HepG2 (cell line): ENCODE measurements around the gene BCAS3. TPM values are rescaled to one million over a fixed set of nuclear protein-coding genes. Genes with fewer than 3 reads are reported as not detected.

Experiments
- ATAC-seq: fragments of 200-7000 bp; cut with Tn5 transposase; 3 replicates; pipeline ENCODE4 v1.9.1; 2020; ENCODE audit warnings: mild to moderate bottlenecking, moderate library complexity
- BruUV-seq: library from RNA; stranded (reverse); fragments of 400-500 nt; replicated peaks from 2 replicates; lab custom pipeline; 2021; lab: Mats Ljungman, UMichigan
- CTCF ChIA-PET: fragments of 300-600 bp; formaldehyde crosslinking; extraction: SDS; loops from one replicate; lab custom pipeline; 2021; ENCODE audit warnings: low total read pairs, inconsistent platforms, low intra/inter-chr PET ratio; lab: Yijun Ruan, JAX
- POLR2A ChIA-PET: fragments of 350-600 bp; sonication (Branson Sonifier 250); formaldehyde crosslinking; loops from one replicate; lab custom pipeline; 2020; ENCODE audit warnings: antibody characterized with exemption, inconsistent platforms; lab: Yijun Ruan, JAX
- DNase-seq: peaks from one replicate; pipeline ENCODE4 v3.0.0-alpha.2; 2015; ENCODE audit warnings: low spot score
- FAIRE-seq: peaks from 3 replicates; lab custom pipeline; 2011; peaks lifted over from hg19 to GRCh38; lab: Jason Lieb, UNC
- H2AFZ ChIP-seq: one replicate; pipeline ENCODE4 v1.6.1; 2011; ENCODE audit warnings: low read length, inconsistent platforms
- H3K27ac ChIP-seq: fragments of 300-600 bp; 3 replicates; pipeline ENCODE4 v1.8.0; 2011; ENCODE audit warnings: mixed run types, mild to moderate bottlenecking, mixed read lengths, low read length, inconsistent platforms; ENCODE audit not compliant: insufficient read depth; ENCODE audit errors: extremely low read length
- H3K27me3 ChIP-seq, 2 experiments: fragments of 200-600 bp in 1 of 2; 2 replicates in 1 of 2; 3 replicates in 1 of 2; pipeline versions ENCODE4 v1.6.0 to v1.8.0; 2011; ENCODE audit warnings: low read length in 2 of 2, mild to moderate bottlenecking in 2 of 2, moderate library complexity in 2 of 2, inconsistent platforms in 1 of 2; ENCODE audit not compliant: insufficient read depth in 2 of 2, control insufficient read depth in 1 of 2
- H3K36me3 ChIP-seq, 2 experiments: fragments of 200-600 bp in 1 of 2; replicated peaks in 1 of 2; 2 replicates in 1 of 2; 3 replicates in 1 of 2; pipeline versions ENCODE4 v1.5.1 to v1.8.0; 2011; ENCODE audit warnings: low read length in 2 of 2, inconsistent platforms in 1 of 2; ENCODE audit not compliant: insufficient read depth in 2 of 2, control insufficient read depth in 1 of 2
- H3K4me1 ChIP-seq: 2 replicates; pipeline ENCODE4 v1.5.1; 2012; ENCODE audit warnings: low read length, inconsistent platforms; ENCODE audit not compliant: insufficient read depth
- H3K4me2 ChIP-seq: 2 replicates; pipeline ENCODE4 v1.6.0; 2011; ENCODE audit warnings: low read depth, low read length, inconsistent platforms
- H3K4me3 ChIP-seq, 3 experiments: fragments of 200-600 bp in 1 of 3; sonication (generic), shearing (Covaris generic) in 1 of 3; replicated peaks in 1 of 3; 2 replicates each; pipeline ENCODE4 v1.5.1; 2011 to 2016; ENCODE audit warnings: low read length in 3 of 3, inconsistent platforms in 2 of 3, low read depth in 2 of 3, mild to moderate bottlenecking in 2 of 3, control low read depth in 1 of 3, mixed read lengths in 1 of 3; ENCODE audit not compliant: insufficient read depth in 1 of 3
- H3K79me2 ChIP-seq: one replicate; pipeline ENCODE4 v1.6.1; 2011; ENCODE audit warnings: low read length, inconsistent platforms; ENCODE audit not compliant: insufficient read depth
- H3K9ac ChIP-seq: 2 replicates; pipeline ENCODE4 v1.6.0; 2011; ENCODE audit warnings: mild to moderate bottlenecking, low read depth, low read length, inconsistent platforms; ENCODE audit not compliant: insufficient read depth
- H3K9me3 ChIP-seq: 2 replicates; pipeline ENCODE4 v1.5.1; 2012; ENCODE audit warnings: mild to moderate bottlenecking, low read length
- H4K20me1 ChIP-seq: 2 replicates; pipeline ENCODE4 v1.6.0; 2011; ENCODE audit warnings: inconsistent platforms, mild to moderate bottlenecking, low read length, moderate library complexity; ENCODE audit not compliant: insufficient read depth
- AKAP8 ChIP-seq: sonication (generic); formaldehyde crosslinking; IDR thresholded peaks from 2 replicates; pipeline ENCODE4 v1.5.1; 2020; ENCODE audit warnings: mild to moderate bottlenecking, missing genetic modification reagents
- CC2D1A ChIP-seq: sonication (generic); formaldehyde crosslinking; IDR thresholded peaks from 2 replicates; pipeline ENCODE4 v1.8.1; 2023; ENCODE audit warnings: mild to moderate bottlenecking, missing genetic modification reagents
- JARID2 ChIP-seq: sonication (generic); formaldehyde crosslinking; IDR thresholded peaks from 2 replicates; pipeline ENCODE4 v1.8.1; 2023; ENCODE audit warnings: missing genetic modification reagents, inconsistent platforms; ENCODE audit not compliant: insufficient replicate concordance
- MAFF ChIP-seq: IDR thresholded peaks from 2 replicates; pipeline ENCODE4 v1.6.1; 2011; ENCODE audit warnings: low read depth, low read length, improper control_type of control experiment
- MAFK ChIP-seq, 2 experiments: IDR thresholded peaks in 1 of 2; conservative IDR thresholded peaks in 1 of 2; 2 replicates each; pipeline ENCODE4 v1.6.1; 2011; ENCODE audit warnings: improper control_type of control experiment in 2 of 2, low read length in 2 of 2
- MBD4 ChIP-seq: IDR thresholded peaks from 2 replicates; pipeline ENCODE4 v1.6.1; 2012; ENCODE audit warnings: low read length, inconsistent platforms, borderline replicate concordance
- MYC ChIP-seq: sonication (generic); formaldehyde crosslinking; IDR thresholded peaks from 2 replicates; pipeline ENCODE4 v1.9.0; 2021; ENCODE audit warnings: missing genetic modification reagents, borderline replicate concordance
- PLRG1 ChIP-seq: fragments of 450-650 bp; conservative IDR thresholded peaks from 2 replicates; pipeline ENCODE4 v1.6.1; 2016
- SRY ChIP-seq: sonication (generic); formaldehyde crosslinking; IDR thresholded peaks from 2 replicates; pipeline ENCODE4 v1.8.0; 2022; ENCODE audit warnings: mild to moderate bottlenecking, missing genetic modification reagents
- ZNF225 ChIP-seq: sonication (generic); formaldehyde crosslinking; IDR thresholded peaks from 2 replicates; pipeline ENCODE4 v1.4.0; 2020; ENCODE audit warnings: mild to moderate bottlenecking, missing genetic modification reagents
- ZNF564 ChIP-seq: sonication (generic); formaldehyde crosslinking; IDR thresholded peaks from 2 replicates; pipeline ENCODE4 v1.8.1; 2023; ENCODE audit warnings: mild to moderate bottlenecking, missing genetic modification reagents
- ZNF768 ChIP-seq: sonication (generic); formaldehyde crosslinking; IDR thresholded peaks from 2 replicates; pipeline ENCODE4 v1.4.0; 2020; ENCODE audit warnings: missing genetic modification reagents
- WGBS: methylation state at CpG from one replicate; pipeline ENCODE4 v1.1.6; 2017; ENCODE audit warnings: low lambda C conversion rate; 5-methylcytosine and 5-hydroxymethylcytosine counted together
- in situ Hi-C: cut with HindIII; loops from 2 replicates; pipeline ENCODE4 v1.10.0; 2017; ENCODE audit warnings: low pct_unique_long_range_greater_than_20kb; ENCODE audit not compliant: extremely low pct_ligation_motif_present
- intact Hi-C: fragments of 100-400 bp; cut with micrococcal nuclease; formaldehyde crosslinking; loops from one replicate; pipeline ENCODE4 v1.10.0; 2022; ENCODE audit not compliant: unreplicated experiment
- polyA plus RNA-seq, 8 experiments: library from polyadenylated mRNA; depleted of rRNA in 3 of 8; stranded (reverse) in 7 of 8; unstranded in 1 of 8; fragments of >200 nt; fragmentation: Illumina TruSeq in 4 of 8; extraction: Trizol in 4 of 8; gene quantifications; 2 replicates each; pipeline versions ENCODE4 v1.2.1 to v1.2.3, GENCODE V29; 2011 to 2016; ENCODE audit warnings: low read depth in 4 of 8, missing spikeins in 1 of 8, mixed read lengths in 1 of 8; ENCODE audit not compliant: insufficient read depth in 1 of 8
- total RNA-seq, 5 experiments: library from RNA; depleted of rRNA; stranded (reverse); fragments of >200 nt; fragmentation: Illumina TruSeq; extraction: Trizol; gene quantifications; 2 replicates each; pipeline ENCODE4 v1.2.3, GENCODE V29; 2016; ENCODE audit warnings: low read depth in 1 of 5
- TF ChIP-seq, protein P1 (sequence below): sonication (generic); formaldehyde crosslinking; IDR thresholded peaks from 2 replicates; pipeline ENCODE4 v1.4.0; 2020; ENCODE audit warnings: missing genetic modification reagents
- TF ChIP-seq, protein P2 (sequence below): sonication (generic); formaldehyde crosslinking; IDR thresholded peaks from 2 replicates; pipeline ENCODE4 v1.5.1; 2020; ENCODE audit warnings: mild to moderate bottlenecking, missing genetic modification reagents, moderate library complexity
- TF ChIP-seq, protein P3 (sequence below): sonication (generic); formaldehyde crosslinking; conservative IDR thresholded peaks from 2 replicates; pipeline ENCODE4 v1.8.0; 2022; ENCODE audit warnings: mild to moderate bottlenecking, moderate library complexity, missing genetic modification reagents
- TF ChIP-seq, protein P4 (sequence below): sonication (generic); formaldehyde crosslinking; IDR thresholded peaks from 2 replicates; pipeline ENCODE4 v1.8.0; 2022; ENCODE audit warnings: missing genetic modification reagents, low read depth, mild to moderate bottlenecking, borderline replicate concordance
- TF ChIP-seq, protein P5 (sequence below): sonication (generic); formaldehyde crosslinking; IDR thresholded peaks from 2 replicates; pipeline ENCODE4 v1.4.0; 2020; ENCODE audit warnings: mild to moderate bottlenecking, missing genetic modification reagents

The BCAS3 gene
- total and polyA plus RNA-seq, 2 of the 13 experiments (the other 11 are each of a cell fraction or from before 2014, with no cell fraction given): 10.7 to 11.2 TPM

DNA sequence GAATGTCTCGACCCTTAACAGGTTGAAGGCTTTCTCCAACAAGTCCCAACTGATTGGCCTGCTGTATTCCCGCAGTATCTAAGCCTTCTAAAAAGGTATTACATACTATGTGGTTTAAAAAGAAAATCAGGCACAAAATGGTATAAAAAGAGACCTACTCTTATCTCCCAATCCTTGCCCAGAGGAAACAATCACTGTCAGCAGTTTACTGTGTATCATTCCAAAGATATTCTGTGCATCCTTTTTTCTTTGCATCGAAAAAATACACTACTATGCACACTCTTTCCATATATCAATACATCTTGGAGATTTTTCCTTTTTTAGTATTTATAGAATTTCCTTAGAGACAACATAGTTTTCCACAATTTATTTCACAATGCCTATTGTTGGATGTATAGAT is 603.2 kb downstream of the BCAS3 start:
- Histone ChIP-seq H4K20me1 (no peaks in the 10 kb centered on the region), H3K9me3 (no peaks in the 10 kb centered on the region), H3K79me2 (no peaks in the 10 kb centered on the region), H3K4me3 (no peak overlapping the region), H3K36me3 (no peaks in the 10 kb centered on the region), H3K4me2 (no peak overlapping the region)
- no peak for DNase-seq
- POLR2A ChIA-PET: no interaction called here
- no TSS peak for BruUV-seq
- TF ChIP-seq, protein P1, sequence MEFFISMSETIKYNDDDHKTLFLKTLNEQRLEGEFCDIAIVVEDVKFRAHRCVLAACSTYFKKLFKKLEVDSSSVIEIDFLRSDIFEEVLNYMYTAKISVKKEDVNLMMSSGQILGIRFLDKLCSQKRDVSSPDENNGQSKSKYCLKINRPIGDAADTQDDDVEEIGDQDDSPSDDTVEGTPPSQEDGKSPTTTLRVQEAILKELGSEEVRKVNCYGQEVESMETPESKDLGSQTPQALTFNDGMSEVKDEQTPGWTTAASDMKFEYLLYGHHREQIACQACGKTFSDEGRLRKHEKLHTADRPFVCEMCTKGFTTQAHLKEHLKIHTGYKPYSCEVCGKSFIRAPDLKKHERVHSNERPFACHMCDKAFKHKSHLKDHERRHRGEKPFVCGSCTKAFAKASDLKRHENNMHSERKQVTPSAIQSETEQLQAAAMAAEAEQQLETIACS (CRISPR knock-in tag): no peak
- TF ChIP-seq MYC: no peak
- TF ChIP-seq SRY (CRISPR knock-in tag): no peak
- peak; percentile 54 to 57; a peak in 3 of 4 replicates for TF ChIP-seq MAFK (conservative IDR thresholded peaks at IDR 0.05 in 1 of 2, IDR thresholded peaks at IDR 0.05 in 1 of 2; ENCODE audit: low read length in 2 of 2)
- no peak for TF ChIP-seq ZNF564
- TF ChIP-seq, protein P2, sequence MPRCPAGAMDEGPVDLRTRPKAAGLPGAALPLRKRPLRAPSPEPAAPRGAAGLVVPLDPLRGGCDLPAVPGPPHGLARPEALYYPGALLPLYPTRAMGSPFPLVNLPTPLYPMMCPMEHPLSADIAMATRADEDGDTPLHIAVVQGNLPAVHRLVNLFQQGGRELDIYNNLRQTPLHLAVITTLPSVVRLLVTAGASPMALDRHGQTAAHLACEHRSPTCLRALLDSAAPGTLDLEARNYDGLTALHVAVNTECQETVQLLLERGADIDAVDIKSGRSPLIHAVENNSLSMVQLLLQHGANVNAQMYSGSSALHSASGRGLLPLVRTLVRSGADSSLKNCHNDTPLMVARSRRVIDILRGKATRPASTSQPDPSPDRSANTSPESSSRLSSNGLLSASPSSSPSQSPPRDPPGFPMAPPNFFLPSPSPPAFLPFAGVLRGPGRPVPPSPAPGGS (CRISPR knock-in tag): no peak
- no peak for TF ChIP-seq ZNF225
- no peak for TF ChIP-seq AKAP8 (CRISPR knock-in tag)
- 0 out of 2 replicates have a peak, but pooled peaks have one; percentile 20 for TF ChIP-seq MAFF
- TF ChIP-seq, protein P3, sequence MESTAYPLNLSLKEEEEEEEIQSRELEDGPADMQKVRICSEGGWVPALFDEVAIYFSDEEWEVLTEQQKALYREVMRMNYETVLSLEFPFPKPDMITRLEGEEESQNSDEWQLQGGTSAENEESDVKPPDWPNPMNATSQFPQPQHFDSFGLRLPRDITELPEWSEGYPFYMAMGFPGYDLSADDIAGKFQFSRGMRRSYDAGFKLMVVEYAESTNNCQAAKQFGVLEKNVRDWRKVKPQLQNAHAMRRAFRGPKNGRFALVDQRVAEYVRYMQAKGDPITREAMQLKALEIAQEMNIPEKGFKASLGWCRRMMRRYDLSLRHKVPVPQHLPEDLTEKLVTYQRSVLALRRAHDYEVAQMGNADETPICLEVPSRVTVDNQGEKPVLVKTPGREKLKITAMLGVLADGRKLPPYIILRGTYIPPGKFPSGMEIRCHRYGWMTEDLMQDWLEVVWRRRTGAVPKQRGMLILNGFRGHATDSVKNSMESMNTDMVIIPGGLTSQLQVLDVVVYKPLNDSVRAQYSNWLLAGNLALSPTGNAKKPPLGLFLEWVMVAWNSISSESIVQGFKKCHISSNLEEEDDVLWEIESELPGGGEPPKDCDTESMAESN (CRISPR knock-in tag): no peak
- no peak for TF ChIP-seq MBD4
- TF ChIP-seq, protein P4, sequence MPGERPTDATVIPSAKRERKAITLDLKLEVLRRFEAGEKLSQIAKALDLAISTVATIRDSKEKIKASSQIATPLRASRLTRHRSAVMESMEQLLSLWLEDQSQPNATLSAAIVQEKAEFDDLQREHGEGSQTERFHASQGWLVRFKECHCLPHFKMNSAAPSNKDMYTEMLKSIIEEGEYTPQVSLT: no peak
- no peak for TF ChIP-seq CC2D1A (CRISPR knock-in tag)
- no peak for TF ChIP-seq ZNF768
- TF ChIP-seq PLRG1: no peak
- TF ChIP-seq, protein P5, sequence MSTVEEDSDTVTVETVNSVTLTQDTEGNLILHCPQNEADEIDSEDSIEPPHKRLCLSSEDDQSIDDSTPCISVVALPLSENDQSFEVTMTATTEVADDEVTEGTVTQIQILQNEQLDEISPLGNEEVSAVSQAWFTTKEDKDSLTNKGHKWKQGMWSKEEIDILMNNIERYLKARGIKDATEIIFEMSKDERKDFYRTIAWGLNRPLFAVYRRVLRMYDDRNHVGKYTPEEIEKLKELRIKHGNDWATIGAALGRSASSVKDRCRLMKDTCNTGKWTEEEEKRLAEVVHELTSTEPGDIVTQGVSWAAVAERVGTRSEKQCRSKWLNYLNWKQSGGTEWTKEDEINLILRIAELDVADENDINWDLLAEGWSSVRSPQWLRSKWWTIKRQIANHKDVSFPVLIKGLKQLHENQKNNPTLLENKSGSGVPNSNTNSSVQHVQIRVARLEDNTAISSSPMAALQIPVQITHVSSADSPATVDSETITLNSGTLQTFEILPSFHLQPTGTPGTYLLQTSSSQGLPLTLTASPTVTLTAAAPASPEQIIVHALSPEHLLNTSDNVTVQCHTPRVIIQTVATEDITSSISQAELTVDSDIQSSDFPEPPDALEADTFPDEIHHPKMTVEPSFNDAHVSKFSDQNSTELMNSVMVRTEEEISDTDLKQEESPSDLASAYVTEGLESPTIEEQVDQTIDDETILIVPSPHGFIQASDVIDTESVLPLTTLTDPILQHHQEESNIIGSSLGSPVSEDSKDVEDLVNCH (CRISPR knock-in tag): no peak
- TF ChIP-seq JARID2 (CRISPR knock-in tag): no peak
- TF ChIP-seq, all 625 proteins: peak for 2
- intact Hi-C loops (no loop called here), in situ Hi-C loops (no loop called here)
- H3K27me3 ChIP-seq: no peaks in the 10 kb centered on the region
- H2AFZ ChIP-seq: no peak overlapping the region
- no peak for ATAC-seq
- no peak overlapping the region for H3K27ac ChIP-seq
- 55% methylated on average over 3 of the region's 3 CpGs for WGBS
- H3K9ac ChIP-seq: no peak overlapping the region
- CTCF ChIA-PET: no interaction called here
- no peak for FAIRE-seq
- peaks cover 6% of the 10 kb centered on the region; the same call in 1 of the 2 replicates for H3K4me1 ChIP-seq
